H9 (cell line): ENCODE results near the gene NRN1L. TPM values are rescaled to one million over a fixed set of nuclear protein-coding genes. Genes with fewer than 3 reads are reported as not detected.

Experiments
- DNase-seq: peaks from one replicate; pipeline ENCODE4 v3.0.0-alpha.2; 2017
- H2AFZ ChIP-seq: one replicate; pipeline ENCODE4 v1.6.1; 2013; ENCODE audit warnings: mild to moderate bottlenecking, low read length, control low read depth, moderate library complexity
- H2AK5ac ChIP-seq: 2 replicates; pipeline ENCODE4 v1.6.1; 2013; ENCODE audit warnings: low read length, control low read depth, mixed read lengths; ENCODE audit not compliant: insufficient read length
- H2BK120ac ChIP-seq: one replicate; pipeline ENCODE4 v1.6.1; 2013; ENCODE audit warnings: low read depth, mild to moderate bottlenecking, low read length, control low read depth, inconsistent platforms; ENCODE audit not compliant: poor library complexity, severe bottlenecking
- H2BK12ac ChIP-seq: 2 replicates; pipeline ENCODE4 v1.6.1; 2013; ENCODE audit warnings: low read length, control low read depth, mixed read lengths, low read depth; ENCODE audit not compliant: insufficient read length
- H2BK15ac ChIP-seq: 2 replicates; pipeline ENCODE4 v1.6.1; 2013; ENCODE audit warnings: low read depth, low read length, control low read depth
- H2BK20ac ChIP-seq: one replicate; pipeline ENCODE4 v1.6.1; 2013; ENCODE audit warnings: low read depth, mild to moderate bottlenecking, low read length, control low read depth, inconsistent platforms; ENCODE audit not compliant: poor library complexity, severe bottlenecking
- H2BK5ac ChIP-seq: 2 replicates; pipeline ENCODE4 v1.6.1; 2013; ENCODE audit warnings: low read length, control low read depth, mixed read lengths; ENCODE audit not compliant: insufficient read length
- H3K14ac ChIP-seq: 2 replicates; pipeline ENCODE4 v1.6.1; 2013; ENCODE audit warnings: low read length, control low read depth; ENCODE audit not compliant: insufficient read depth
- H3K18ac ChIP-seq: 2 replicates; pipeline ENCODE4 v1.6.1; 2013; ENCODE audit warnings: low read depth, mild to moderate bottlenecking, mixed read lengths, low read length, control low read depth; ENCODE audit not compliant: insufficient read length
- H3K23ac ChIP-seq: 2 replicates; pipeline ENCODE4 v1.6.1; 2013; ENCODE audit warnings: low read length, control low read depth, mixed read lengths, low read depth; ENCODE audit not compliant: insufficient read length
- H3K23me2 ChIP-seq: 2 replicates; pipeline ENCODE4 v1.6.1; 2013; ENCODE audit warnings: low read depth, mild to moderate bottlenecking, mixed read lengths, low read length, control low read depth; ENCODE audit not compliant: insufficient read length, poor library complexity, severe bottlenecking
- H3K27ac ChIP-seq: 2 replicates; pipeline ENCODE4 v1.5.1; 2013; ENCODE audit warnings: low read length, control low read depth, mixed read lengths, low read depth; ENCODE audit not compliant: insufficient read length
- H3K27me3 ChIP-seq: 2 replicates; pipeline ENCODE4 v1.6.1; 2013; ENCODE audit warnings: low read length, control low read depth, inconsistent platforms; ENCODE audit not compliant: insufficient read depth
- H3K4ac ChIP-seq: 2 replicates; pipeline ENCODE4 v1.6.1; 2013; ENCODE audit warnings: low read depth, mild to moderate bottlenecking, control low read depth, inconsistent platforms, low read length, moderate library complexity
- H3K4me1 ChIP-seq: 2 replicates; pipeline ENCODE4 v1.6.1; 2013; ENCODE audit warnings: low read length, control low read depth, inconsistent platforms; ENCODE audit not compliant: insufficient read depth
- H3K4me2 ChIP-seq: 2 replicates; pipeline ENCODE4 v1.6.1; 2013; ENCODE audit warnings: low read length, control low read depth, mixed read lengths; ENCODE audit not compliant: insufficient read length, insufficient read depth
- H3K56ac ChIP-seq: 2 replicates; pipeline ENCODE4 v1.6.1; 2013; ENCODE audit warnings: low read depth, mild to moderate bottlenecking, mixed read lengths, low read length, control low read depth; ENCODE audit not compliant: insufficient read length
- H3K79me1 ChIP-seq: 2 replicates; pipeline ENCODE4 v1.6.1; 2013; ENCODE audit warnings: low read depth, mild to moderate bottlenecking, moderate library complexity, low read length, control low read depth, inconsistent platforms; ENCODE audit not compliant: insufficient read depth, poor library complexity, severe bottlenecking
- H3K79me2 ChIP-seq: 2 replicates; pipeline ENCODE4 v1.6.1; 2013; ENCODE audit warnings: low read length, control low read depth, inconsistent platforms; ENCODE audit not compliant: insufficient read depth
- H3K9ac ChIP-seq: 2 replicates; pipeline ENCODE4 v1.6.1; 2013; ENCODE audit warnings: low read length, control low read depth, mixed read lengths; ENCODE audit not compliant: insufficient read length; ENCODE audit errors: extremely low read depth
- H3K9me3 ChIP-seq: one replicate; pipeline ENCODE4 v1.6.1; 2013; ENCODE audit warnings: low read depth, low read length, inconsistent platforms; ENCODE audit not compliant: control insufficient read depth
- H3T11ph ChIP-seq: one replicate; pipeline ENCODE4 v1.6.1; 2013; ENCODE audit warnings: mild to moderate bottlenecking, low read length, control low read depth, inconsistent platforms
- H4K20me1 ChIP-seq: one replicate; pipeline ENCODE4 v1.6.1; 2013; ENCODE audit not compliant: control insufficient read depth, insufficient read length, insufficient read depth
- H4K5ac ChIP-seq: 2 replicates; pipeline ENCODE4 v1.6.1; 2013; ENCODE audit warnings: low read depth, mild to moderate bottlenecking, mixed read lengths, low read length, control low read depth; ENCODE audit not compliant: insufficient read length
- H4K8ac ChIP-seq: replicated peaks from 2 replicates; pipeline ENCODE4 v1.6.1; 2013; ENCODE audit warnings: low read length, control low read depth, mixed read lengths, low read depth; ENCODE audit not compliant: insufficient read length
- H4K91ac ChIP-seq: 2 replicates; pipeline ENCODE4 v1.6.1; 2013; ENCODE audit warnings: low read depth, mild to moderate bottlenecking, moderate library complexity, mixed read lengths, low read length, control low read depth; ENCODE audit not compliant: insufficient read length
- H3K27ac Mint-ChIP-seq, 3 experiments: 2 replicates in 2 of 3; 3 replicates in 1 of 3; pipeline ENCODE4 v1.8.0; 2020 to 2021; ENCODE audit warnings: mixed read lengths in 3 of 3, mild to moderate bottlenecking in 1 of 3, moderate library complexity in 1 of 3
- H3K27me3 Mint-ChIP-seq: 2 replicates; pipeline ENCODE4 v1.8.0; 2021; ENCODE audit warnings: low read depth, mild to moderate bottlenecking, moderate library complexity, mixed read lengths
- H3K36me3 Mint-ChIP-seq, 3 experiments: 2 replicates in 2 of 3; 3 replicates in 1 of 3; pipeline ENCODE4 v1.8.0; 2020 to 2021; ENCODE audit warnings: low read depth in 3 of 3, mixed read lengths in 3 of 3; ENCODE audit not compliant: insufficient read depth in 1 of 3
- H3K4me1 Mint-ChIP-seq, 2 experiments: 2 replicates each; pipeline ENCODE4 v1.8.0; 2020; ENCODE audit warnings: mixed read lengths in 2 of 2
- H3K4me3 Mint-ChIP-seq, 2 experiments: 2 replicates in 1 of 2; 3 replicates in 1 of 2; pipeline ENCODE4 v1.8.0; 2020 to 2021; ENCODE audit warnings: mild to moderate bottlenecking in 2 of 2, mixed read lengths in 2 of 2, moderate library complexity in 1 of 2
- H3K9me3 Mint-ChIP-seq, 2 experiments: 2 replicates in 1 of 2; 3 replicates in 1 of 2; pipeline ENCODE4 v1.8.0; 2020; ENCODE audit warnings: mild to moderate bottlenecking in 2 of 2, mixed read lengths in 2 of 2, moderate library complexity in 1 of 2
- CTCF ChIP-seq: fragments of 200-600 bp; sonication (generic); conservative IDR thresholded peaks from 3 replicates; pipeline ENCODE4 v1.8.0; 2021; ENCODE audit warnings: antibody characterized with exemption, mild to moderate bottlenecking
- WGBS: extraction: QIAGEN DNeasy Blood & Tissue Kit; methylation state at CpG from one replicate; pipeline ENCODE4 v1.1.7; 2013; ENCODE audit warnings: missing lambda C conversion rate, low lambda C conversion rate, mixed read lengths; ENCODE audit not compliant: insufficient read length; ENCODE audit errors: extremely low coverage; 5-methylcytosine and 5-hydroxymethylcytosine counted together
- total RNA-seq: library from RNA; stranded (reverse); gene quantifications from 2 replicates; pipeline ENCODE4 v1.2.1, GENCODE V29; 2021

NRN1L gene
- total RNA-seq, 1 experiment from 2014 or later, result 2.0 TPM

- peaks cover 27 to 65% (median 59%) of the 10 kb centered on the region in 3 experiments for H3K36me3 Mint-ChIP-seq
- H2AFZ ChIP-seq, result no peak overlapping the region
- H4K5ac ChIP-seq, result no peak overlapping the region
- H3K27ac Mint-ChIP-seq, result peak overlapping the region in 2 of 3 experiments; percentile 20 to 26; a peak in 3 of 7 replicates
- H3K14ac ChIP-seq, result no peak overlapping the region
- H3K23me2 ChIP-seq, result no peaks in the 10 kb centered on the region
- no peaks in the 10 kb centered on the region for H3K9me3 ChIP-seq
- no peak for TF ChIP-seq CTCF
- no peak overlapping the region for H3K4ac ChIP-seq
- H2BK120ac ChIP-seq, result no peak overlapping the region
- H2BK15ac ChIP-seq, result no peak overlapping the region
- H4K91ac ChIP-seq, result no peak overlapping the region
- H3K4me2 ChIP-seq, result no peak overlapping the region
- H3T11ph ChIP-seq, result no peak overlapping the region
- H3K27ac ChIP-seq, result no peak overlapping the region
- H3K4me1 Mint-ChIP-seq, result peaks cover 13 to 21% of the 10 kb centered on the region in 2 experiments; a peak in 3 of 4 replicates
- H3K18ac ChIP-seq, result no peak overlapping the region
- H3K9me3 Mint-ChIP-seq, result no peaks in the 10 kb centered on the region
- no peak overlapping the region for H2BK20ac ChIP-seq
- H2AK5ac ChIP-seq, result no peak overlapping the region
- no peaks in the 10 kb centered on the region for H3K4me1 ChIP-seq
- no peak overlapping the region; a peak in 1 of 5 replicates for H3K4me3 Mint-ChIP-seq
- H3K27me3 ChIP-seq, result no peaks in the 10 kb centered on the region
- no peak overlapping the region for H2BK5ac ChIP-seq
- H3K56ac ChIP-seq, result no peak overlapping the region
- H3K79me1 ChIP-seq, result peaks cover 3% of the 10 kb centered on the region
- peaks cover 3% of the 10 kb centered on the region for H4K20me1 ChIP-seq
- no peak overlapping the region for H3K9ac ChIP-seq
- no peak overlapping the region for H4K8ac ChIP-seq
- DNase-seq, result no peak
- H2BK12ac ChIP-seq, result no peak overlapping the region
- peaks cover 9% of the 10 kb centered on the region; the same call in 1 of the 2 replicates for H3K79me2 ChIP-seq
- WGBS, result no CpG with 5 or more reads among the region's 2 CpGs
- H3K23ac ChIP-seq, result no peak overlapping the region
- H3K27me3 Mint-ChIP-seq, result no peaks in the 10 kb centered on the region
Observed at GRCh38 chr16:67864594-67864993, 20.1 kb upstream of the NRN1L start.
